ENCODE data around the gene GCK.
A peak's percentile ranks its signal among the peaks of the same experiment; 100 is the strongest.

Gene GCK

GRCh38 chr7:44148961-44149536 lies 40.2 kb downstream of the GCK start:
- TF ChIP-seq, protein P1, sequence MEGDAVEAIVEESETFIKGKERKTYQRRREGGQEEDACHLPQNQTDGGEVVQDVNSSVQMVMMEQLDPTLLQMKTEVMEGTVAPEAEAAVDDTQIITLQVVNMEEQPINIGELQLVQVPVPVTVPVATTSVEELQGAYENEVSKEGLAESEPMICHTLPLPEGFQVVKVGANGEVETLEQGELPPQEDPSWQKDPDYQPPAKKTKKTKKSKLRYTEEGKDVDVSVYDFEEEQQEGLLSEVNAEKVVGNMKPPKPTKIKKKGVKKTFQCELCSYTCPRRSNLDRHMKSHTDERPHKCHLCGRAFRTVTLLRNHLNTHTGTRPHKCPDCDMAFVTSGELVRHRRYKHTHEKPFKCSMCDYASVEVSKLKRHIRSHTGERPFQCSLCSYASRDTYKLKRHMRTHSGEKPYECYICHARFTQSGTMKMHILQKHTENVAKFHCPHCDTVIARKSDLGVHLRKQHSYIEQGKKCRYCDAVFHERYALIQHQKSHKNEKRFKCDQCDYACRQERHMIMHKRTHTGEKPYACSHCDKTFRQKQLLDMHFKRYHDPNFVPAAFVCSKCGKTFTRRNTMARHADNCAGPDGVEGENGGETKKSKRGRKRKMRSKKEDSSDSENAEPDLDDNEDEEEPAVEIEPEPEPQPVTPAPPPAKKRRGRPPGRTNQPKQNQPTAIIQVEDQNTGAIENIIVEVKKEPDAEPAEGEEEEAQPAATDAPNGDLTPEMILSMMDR (IDR thresholded peaks at IDR 0.05; ENCODE audit: borderline replicate concordance, control extremely low read depth, extremely low read depth, insufficient read depth, missing control alignments), result no peak
- no peak for DNase-seq (ENCODE audit: low spot score)
- in situ Hi-C loops (cut with MboI; ENCODE audit: low sequenced_read_pairs, unreplicated experiment), result no loop called here

- in situ Hi-C loops (cut with MboI; ENCODE audit: low sequenced_read_pairs, unreplicated experiment), result no loop called here
- TF ChIP-seq, protein P1 (IDR thresholded peaks at IDR 0.05; ENCODE audit: borderline replicate concordance, control extremely low read depth, extremely low read depth, insufficient read depth, missing control alignments), result no peak
- no peak for DNase-seq (ENCODE audit: low spot score)
Observed at GRCh38 chr7:44148166-44148565, 41.1 kb downstream of the GCK start.

- DNase-seq (ENCODE audit: low spot score), result no peak
- in situ Hi-C loops (cut with MboI; ENCODE audit: low sequenced_read_pairs, unreplicated experiment), result no loop called here
- TF ChIP-seq, protein P1 (IDR thresholded peaks at IDR 0.05; ENCODE audit: borderline replicate concordance, control extremely low read depth, extremely low read depth, insufficient read depth, missing control alignments), result no peak
Observed at GRCh38 chr7:44147026-44147991, 41.9 kb downstream of the GCK start.

DNA sequence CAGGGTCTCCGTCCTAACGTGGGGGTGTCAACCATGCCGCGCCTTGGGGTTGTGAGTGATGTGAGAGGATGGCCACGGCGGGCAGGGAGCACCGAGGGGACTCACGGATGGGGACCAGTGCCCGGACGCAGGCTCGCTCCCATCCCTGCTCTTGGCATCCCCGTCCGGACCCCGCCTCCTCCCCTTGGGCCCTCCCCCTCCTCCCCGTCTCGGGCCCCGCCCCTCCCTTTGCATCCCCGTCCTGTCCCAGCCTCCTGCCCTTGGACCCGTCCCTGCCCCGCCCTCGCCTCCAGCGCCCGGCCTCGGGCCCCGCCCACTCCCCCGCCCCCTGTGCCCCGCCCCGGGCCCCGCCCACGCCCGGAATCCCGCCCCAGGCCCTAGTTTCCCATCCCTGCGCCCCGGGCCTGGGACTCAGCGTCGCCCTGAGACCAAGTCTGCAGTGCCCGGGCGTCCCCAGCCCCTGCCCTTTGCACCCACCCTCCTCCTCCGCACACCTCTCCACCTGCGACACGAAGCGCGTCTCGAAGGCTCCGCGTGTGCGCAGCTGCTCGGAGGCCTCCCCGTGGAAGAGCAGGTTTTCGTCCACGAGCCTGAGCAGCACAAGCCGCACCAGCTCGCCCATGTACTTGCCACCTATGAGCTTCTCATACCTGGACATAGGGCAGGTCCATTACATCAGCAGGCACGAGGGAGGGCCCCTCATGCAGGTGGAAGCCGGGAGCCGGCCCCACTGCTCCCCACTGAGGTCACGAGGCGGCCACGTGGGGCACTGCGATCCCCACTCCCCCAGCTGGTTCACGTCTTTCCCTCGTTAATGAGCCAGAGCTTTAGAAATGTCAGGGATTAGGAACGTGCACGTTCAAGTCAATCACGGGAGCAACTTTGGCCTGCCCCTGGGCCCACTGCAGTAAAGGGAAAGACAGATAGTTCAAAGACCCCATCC lies 43.0 kb downstream of the GCK start:
- in situ Hi-C loops (cut with MboI; ENCODE audit: low sequenced_read_pairs, unreplicated experiment), result no loop called here
- TF ChIP-seq, protein P1 (IDR thresholded peaks at IDR 0.05; ENCODE audit: borderline replicate concordance, control extremely low read depth, extremely low read depth, insufficient read depth, missing control alignments), result no peak
- DNase-seq (ENCODE audit: low spot score), result peak; percentile 90

DNA sequence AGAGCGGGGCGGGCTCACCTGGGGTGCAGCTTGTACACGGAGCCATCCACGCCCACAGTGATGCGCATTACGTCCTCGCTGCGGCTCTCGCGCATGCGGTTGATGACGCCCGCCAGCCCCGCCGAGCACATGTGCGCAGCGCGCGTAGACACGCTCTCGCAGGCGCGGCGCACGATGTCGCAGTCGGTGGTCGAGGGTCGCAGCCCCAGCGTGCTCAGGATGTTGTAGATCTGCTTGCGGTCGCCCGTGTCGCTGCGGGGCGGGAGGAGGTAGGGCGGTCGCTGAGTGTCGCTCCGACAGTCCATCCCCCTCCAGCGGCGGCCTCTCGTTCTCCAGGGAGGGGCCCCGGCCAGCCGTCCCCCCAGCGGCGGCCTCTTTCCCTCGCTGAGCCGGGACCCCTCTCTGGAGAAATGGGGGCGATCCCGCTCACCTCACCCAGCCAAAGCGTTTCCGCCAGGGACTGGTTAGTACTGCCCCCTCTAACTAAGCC lies 43.7 kb downstream of the GCK start:
- no peak for DNase-seq (ENCODE audit: low spot score)
- TF ChIP-seq, protein P1 (IDR thresholded peaks at IDR 0.05; ENCODE audit: borderline replicate concordance, control extremely low read depth, extremely low read depth, insufficient read depth, missing control alignments), result no peak
- in situ Hi-C loops (cut with MboI; ENCODE audit: low sequenced_read_pairs, unreplicated experiment), result no loop called here

DNA sequence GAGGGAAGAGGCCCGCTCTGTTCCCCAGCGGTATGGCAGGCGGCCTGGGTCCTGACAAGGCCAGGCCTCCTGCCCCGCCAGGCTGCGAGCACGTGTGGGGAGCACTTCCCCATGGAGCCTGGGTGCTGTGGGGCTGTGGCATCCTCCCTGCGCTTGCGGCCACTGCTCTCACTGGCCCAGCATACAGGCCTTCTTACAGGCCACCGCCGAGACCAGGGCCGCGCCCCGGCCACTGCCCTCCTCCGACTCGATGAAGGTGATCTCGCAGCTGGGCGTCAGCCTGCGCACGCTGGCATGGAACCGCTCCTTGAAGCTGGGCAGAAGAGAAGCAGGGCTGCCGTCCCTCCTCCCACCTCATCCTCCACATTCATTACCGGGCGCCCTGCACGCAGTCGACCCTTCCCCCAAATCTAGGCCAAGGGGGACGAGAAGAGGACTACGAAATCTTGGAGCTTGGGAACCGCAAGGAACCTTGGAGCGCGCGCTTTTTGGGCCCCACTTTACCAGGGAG lies 44.2 kb downstream of the GCK start:
- in situ Hi-C loops (cut with MboI; ENCODE audit: low sequenced_read_pairs, unreplicated experiment), result no loop called here
- no peak for DNase-seq (ENCODE audit: low spot score)
- TF ChIP-seq, protein P1 (IDR thresholded peaks at IDR 0.05; ENCODE audit: borderline replicate concordance, control extremely low read depth, extremely low read depth, insufficient read depth, missing control alignments), result no peak

Measured in GM13976 (cell line).